HUES48 (cell line): ENCODE data around the gene STX17.
"Not testable (repeated sequence)": the region's sequence is repeated elsewhere in the genome, so short reads cannot be mapped to it uniquely, and the experiment has no call there.

Experiments
- H3K27ac ChIP-seq: one replicate; pipeline ENCODE4 v1.7.0; 2013; ENCODE audit warnings: low read depth, low read length, inconsistent platforms
- H3K27me3 ChIP-seq: 2 replicates; pipeline ENCODE4 v1.6.1; 2013; ENCODE audit warnings: mild to moderate bottlenecking, low read length; ENCODE audit not compliant: control insufficient read depth, insufficient read depth
- H3K36me3 ChIP-seq: 2 replicates; pipeline ENCODE4 v1.6.1; 2013; ENCODE audit warnings: low read length; ENCODE audit not compliant: control insufficient read depth, insufficient read depth
- H3K4me1 ChIP-seq: 2 replicates; pipeline ENCODE4 v1.6.1; 2013; ENCODE audit warnings: mild to moderate bottlenecking, low read length; ENCODE audit not compliant: control insufficient read depth, insufficient read depth
- H3K4me3 ChIP-seq: 2 replicates; pipeline ENCODE4 v1.5.1; 2013; ENCODE audit warnings: mild to moderate bottlenecking, low read depth, low read length
- H3K9ac ChIP-seq: 2 replicates; pipeline ENCODE4 v1.6.1; 2013; ENCODE audit warnings: mild to moderate bottlenecking, low read depth, low read length, moderate library complexity
- H3K9me3 ChIP-seq: 2 replicates; pipeline ENCODE4 v1.6.1; 2013; ENCODE audit warnings: low read length; ENCODE audit not compliant: control insufficient read depth, insufficient read depth

STX17 gene

DNA sequence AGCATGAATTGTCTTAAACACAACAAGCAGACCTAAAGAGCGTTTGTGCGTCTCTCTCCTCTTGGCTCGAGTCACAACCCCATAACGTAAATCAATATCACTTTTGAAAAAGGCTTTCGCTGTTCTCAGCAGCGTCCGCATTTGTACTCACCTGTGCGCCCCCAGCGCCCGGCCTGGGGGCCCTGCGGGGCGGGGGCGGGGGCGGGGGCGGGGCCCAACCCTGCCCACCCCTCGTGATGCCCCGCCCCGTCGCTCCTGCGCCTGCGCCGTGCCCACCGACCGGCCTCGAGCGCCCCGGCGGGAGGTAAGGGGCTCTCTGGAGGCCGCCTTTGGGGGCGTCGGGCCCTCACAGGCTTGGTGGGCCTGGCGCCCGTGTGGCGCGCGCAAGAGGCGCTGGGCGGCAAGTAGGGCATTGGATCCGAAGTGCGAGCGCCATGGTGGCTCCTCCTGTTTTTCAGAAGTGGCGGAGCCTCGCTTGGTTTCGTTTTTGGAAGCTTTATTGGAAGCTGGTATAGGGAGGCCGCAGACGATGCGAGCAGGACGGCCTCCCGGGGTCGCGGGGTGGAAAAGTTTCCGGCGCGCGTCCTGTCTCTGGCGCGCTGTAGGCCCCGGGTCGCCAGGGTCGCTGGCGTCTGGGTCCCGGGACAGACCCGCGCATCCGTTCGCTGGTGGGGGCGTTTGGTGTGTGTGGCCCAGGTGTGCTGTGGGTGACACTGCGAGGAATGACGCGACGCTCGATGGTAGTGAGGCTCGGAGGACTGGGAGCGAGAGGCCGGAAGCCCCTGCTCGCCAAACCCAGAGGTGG is at the start of gene STX17:
Gene STX17 (plus strand): TSS at position 252 of the 805 bp plus-strand sequence. CDS start 8,586 bp downstream, outside the sequence.
- Histone ChIP-seq H3K36me3 (no peaks in the 10 kb centered on the region), H3K27ac (peak within 1 kb of the TSS; percentile 69), H3K9me3 (no peaks in the 10 kb centered on the region), H3K27me3 (0 out of 2 replicates have a peak, but pooled peaks cover 3% of the 10 kb centered on the region), H3K4me3 (peak within 1 kb of the TSS; percentile 91), H3K4me1 (peaks cover 29% of the 10 kb centered on the region), H3K9ac (peak within 1 kb of the TSS; percentile 81)

DNA sequence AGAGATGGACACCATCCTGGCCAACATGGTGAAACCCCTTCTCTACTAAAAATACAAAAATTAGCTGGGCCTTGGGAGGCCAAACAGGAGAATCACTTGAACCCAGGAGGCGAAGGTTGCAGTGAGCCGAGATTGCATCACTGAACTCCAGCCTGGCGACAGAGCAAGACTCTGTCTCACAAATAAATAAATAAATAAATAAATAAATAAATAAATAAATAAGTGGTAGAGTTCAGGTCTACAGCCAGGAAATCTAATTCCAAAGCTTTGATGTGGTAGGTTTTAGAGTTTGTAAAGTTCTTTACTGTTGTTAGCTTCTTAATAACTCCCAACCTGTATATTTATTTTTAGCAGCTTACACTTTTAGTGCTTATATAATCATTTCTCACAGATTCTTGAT is 48.9 kb upstream of the STX17 start:
- not testable (repeated sequence) for H3K9me3 ChIP-seq, H3K4me3 ChIP-seq, H3K27ac ChIP-seq, H3K27me3 ChIP-seq, H3K9ac ChIP-seq, H3K36me3 ChIP-seq
- H3K4me1 ChIP-seq = peaks cover 10% of the 10 kb centered on the region; the same call in 1 of the 2 replicates

DNA sequence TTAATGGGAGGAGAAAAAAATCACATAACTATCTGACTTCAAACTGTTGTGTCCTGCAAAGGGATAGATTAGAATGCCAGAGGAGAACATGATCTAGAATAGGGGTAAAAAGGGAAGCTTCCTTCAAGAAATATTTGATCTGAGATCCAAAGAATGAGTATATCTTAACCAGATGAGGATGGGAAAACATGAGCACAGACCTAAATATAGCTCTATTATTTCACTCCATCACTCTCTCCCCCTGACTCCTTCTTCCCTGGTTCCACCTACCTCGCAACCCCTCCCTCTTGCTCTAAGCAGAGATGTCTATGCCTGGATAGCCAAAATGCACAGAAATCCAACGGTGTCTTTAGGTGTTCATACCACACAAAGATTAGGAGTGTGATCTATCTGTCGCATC is 48.4 kb upstream of the STX17 start:
- no peak overlapping the region for H3K9ac ChIP-seq
- H3K9me3 ChIP-seq = no peaks in the 10 kb centered on the region
- H3K27ac ChIP-seq = no peak overlapping the region
- no peak overlapping the region for H3K4me3 ChIP-seq
- no peaks in the 10 kb centered on the region for H3K27me3 ChIP-seq
- peaks cover 15% of the 10 kb centered on the region; the same call in 1 of the 2 replicates for H3K4me1 ChIP-seq
- no peaks in the 10 kb centered on the region for H3K36me3 ChIP-seq

- Histone ChIP-seq H3K9ac (no peak overlapping the region), H3K9me3 (no peaks in the 10 kb centered on the region), H3K4me3 (no peak overlapping the region), H3K27me3 (no peaks in the 10 kb centered on the region), H3K36me3 (no peaks in the 10 kb centered on the region), H3K4me1 (peaks cover 15% of the 10 kb centered on the region; the same call in 1 of the 2 replicates), H3K27ac (peak overlapping the region; percentile 68)
Observed at GRCh38 chr9:99859243-99859980, 47.0 kb upstream of the STX17 start.

GRCh38 chr9:99860266-99860665 is 46.2 kb upstream of the STX17 start:
- Histone ChIP-seq H3K9ac (no peak overlapping the region), H3K4me3 (no peak overlapping the region), H3K27ac (no peak overlapping the region), H3K36me3 (no peaks in the 10 kb centered on the region), H3K27me3 (no peaks in the 10 kb centered on the region), H3K4me1 (peaks cover 15% of the 10 kb centered on the region; the same call in 1 of the 2 replicates), H3K9me3 (no peaks in the 10 kb centered on the region)

DNA sequence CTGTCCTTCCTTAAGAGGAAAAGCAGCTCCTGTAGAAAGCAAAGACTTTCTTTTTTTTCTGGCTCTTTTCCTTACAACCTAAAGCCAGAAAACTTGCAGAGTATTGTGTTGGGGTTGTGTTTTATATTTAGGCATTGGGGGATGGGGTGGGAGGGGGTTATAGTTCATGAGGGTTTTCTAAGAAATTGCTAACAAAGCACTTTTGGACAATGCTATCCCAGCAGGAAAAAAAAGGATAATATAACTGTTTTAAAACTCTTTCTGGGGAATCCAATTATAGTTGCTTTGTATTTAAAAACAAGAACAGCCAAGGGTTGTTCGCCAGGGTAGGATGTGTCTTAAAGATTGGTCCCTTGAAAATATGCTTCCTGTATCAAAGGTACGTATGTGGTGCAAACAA is 42.5 kb upstream of the STX17 start:
- no peaks in the 10 kb centered on the region for H3K36me3 ChIP-seq
- H3K27ac ChIP-seq = no peak overlapping the region
- H3K9ac ChIP-seq = no peak overlapping the region
- no peaks in the 10 kb centered on the region for H3K9me3 ChIP-seq
- H3K27me3 ChIP-seq = no peaks in the 10 kb centered on the region
- no peak overlapping the region for H3K4me3 ChIP-seq
- peaks cover 15% of the 10 kb centered on the region; the same call in 1 of the 2 replicates for H3K4me1 ChIP-seq

DNA sequence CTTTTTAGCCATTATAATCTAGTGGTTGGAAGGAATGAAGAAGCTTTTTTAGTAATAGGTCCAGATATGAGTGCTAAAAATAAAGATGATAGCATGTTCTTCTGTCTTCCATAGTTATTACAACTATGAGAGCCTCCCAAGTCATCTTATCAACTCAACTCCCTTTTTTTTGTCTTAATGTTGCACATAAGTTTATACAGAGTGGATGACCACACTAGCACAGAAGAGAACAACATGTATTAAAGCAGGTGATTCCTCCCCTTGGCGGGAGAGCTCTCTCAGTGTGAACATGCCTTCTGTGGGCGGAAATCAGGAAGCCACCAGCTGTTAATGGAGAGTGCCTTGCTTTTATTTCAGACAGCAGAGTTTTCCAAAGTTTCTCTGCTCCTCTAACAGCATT is 40.1 kb upstream of the STX17 start:
- Histone ChIP-seq H3K9ac (no peak overlapping the region), H3K4me1 (peaks cover 6% of the 10 kb centered on the region; the same call in 1 of the 2 replicates)

GRCh38 chr9:99867536-99867935 is 38.9 kb upstream of the STX17 start:
- H3K27me3 ChIP-seq = no peaks in the 10 kb centered on the region

More for the DNA sequence above, 40.1 kb upstream of the STX17 start:
- Histone ChIP-seq H3K36me3 (no peaks in the 10 kb centered on the region), H3K4me3 (no peak overlapping the region), H3K9me3 (no peaks in the 10 kb centered on the region), H3K27me3 (no peaks in the 10 kb centered on the region), H3K27ac (no peak overlapping the region)

DNA sequence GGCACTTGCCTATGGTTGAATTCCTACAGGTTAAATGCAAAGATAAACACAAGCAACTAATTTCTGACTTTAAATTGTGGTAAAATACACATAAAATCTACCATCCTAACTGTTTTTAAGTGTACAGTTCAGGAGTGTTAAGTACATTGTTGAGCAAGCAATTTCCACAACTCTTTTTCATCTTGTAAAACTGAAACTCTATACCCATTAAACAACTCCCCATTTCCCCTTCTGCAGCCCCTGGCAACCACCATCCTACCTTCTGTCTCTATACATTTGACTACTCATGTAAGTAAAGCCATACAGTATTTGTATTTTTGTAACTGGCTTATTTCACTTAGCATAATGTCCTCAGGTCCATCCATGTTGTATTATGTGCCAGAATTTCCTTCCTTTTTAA is 38.5 kb upstream of the STX17 start:
- no peak overlapping the region for H3K27ac ChIP-seq

More at GRCh38 chr9:99867536-99867935, 38.9 kb upstream of the STX17 start:
- H3K36me3 ChIP-seq = no peaks in the 10 kb centered on the region
- no peak overlapping the region for H3K4me3 ChIP-seq
- H3K27ac ChIP-seq = no peak overlapping the region
- H3K9ac ChIP-seq = no peak overlapping the region
- no peaks in the 10 kb centered on the region for H3K9me3 ChIP-seq
- H3K4me1 ChIP-seq = peaks cover 6% of the 10 kb centered on the region; the same call in 1 of the 2 replicates

GRCh38 chr9:99868845-99869244 is 37.6 kb upstream of the STX17 start:
- Histone ChIP-seq H3K27ac (no peak overlapping the region), H3K36me3 (no peaks in the 10 kb centered on the region), H3K27me3 (no peaks in the 10 kb centered on the region), H3K4me1 (no peaks in the 10 kb centered on the region), H3K9ac (no peak overlapping the region), H3K9me3 (no peaks in the 10 kb centered on the region), H3K4me3 (no peak overlapping the region)

More for the DNA sequence above, 38.5 kb upstream of the STX17 start:
- H3K9me3 ChIP-seq = no peaks in the 10 kb centered on the region
- H3K4me1 ChIP-seq = peaks cover 1% of the 10 kb centered on the region; the same call in 1 of the 2 replicates
- H3K27me3 ChIP-seq = no peaks in the 10 kb centered on the region
- H3K9ac ChIP-seq = no peak overlapping the region
- H3K4me3 ChIP-seq = no peak overlapping the region
- no peaks in the 10 kb centered on the region for H3K36me3 ChIP-seq

GRCh38 chr9:99870126-99870525 is 36.3 kb upstream of the STX17 start:
- H3K4me1 ChIP-seq = no peaks in the 10 kb centered on the region
- H3K9me3 ChIP-seq = no peaks in the 10 kb centered on the region
- H3K36me3 ChIP-seq = no peaks in the 10 kb centered on the region
- H3K9ac ChIP-seq = no peak overlapping the region
- H3K4me3 ChIP-seq = no peak overlapping the region
- no peak overlapping the region for H3K27ac ChIP-seq
- no peaks in the 10 kb centered on the region for H3K27me3 ChIP-seq
